GM12878 (cell line): ENCODE measurements around the gene MZB1.

Experiments used
- CUX1 ChIP-seq: IDR thresholded peaks from 2 replicates; pipeline ENCODE4 v1.6.1; 2012; ENCODE audit warnings: improper control_type of control experiment, low read depth, low read length; ENCODE audit not compliant: insufficient replicate concordance
- E2F4 ChIP-seq: IDR thresholded peaks from 2 replicates; pipeline ENCODE4 v1.6.1; 2012; ENCODE audit warnings: low read depth, low read length, improper control_type of control experiment
- FOXM1 ChIP-seq: IDR thresholded peaks from 2 replicates; pipeline ENCODE4 v1.6.1; 2012; ENCODE audit warnings: low read depth, mild to moderate bottlenecking, inconsistent platforms, low read length, moderate library complexity
- NFYB ChIP-seq: IDR thresholded peaks from 2 replicates; pipeline ENCODE4 v1.6.1; 2011; ENCODE audit warnings: low read depth, mild to moderate bottlenecking, low read length, improper control_type of control experiment, moderate library complexity; ENCODE audit not compliant: insufficient read depth
- POLR2A ChIP-seq: IDR thresholded peaks from 2 replicates; pipeline ENCODE4 v1.6.1; 2011; ENCODE audit warnings: low read depth, mild to moderate bottlenecking, low read length
- POLR2AphosphoS5 ChIP-seq: IDR thresholded peaks from 2 replicates; pipeline ENCODE4 v1.6.1; 2011; ENCODE audit warnings: mild to moderate bottlenecking, low read length, inconsistent platforms
- REST ChIP-seq: IDR thresholded peaks from 2 replicates; pipeline ENCODE4 v1.6.1; 2012; ENCODE audit warnings: mild to moderate bottlenecking, low read depth, low read length
- SREBF2 ChIP-seq: IDR thresholded peaks from 2 replicates; pipeline ENCODE4 v1.6.1; 2012; ENCODE audit warnings: mild to moderate bottlenecking, low read length
- TF ChIP-seq, protein P1 (sequence below): fragments of 450-650 bp; formaldehyde crosslinking; IDR thresholded peaks from 2 replicates; pipeline ENCODE4 v1.5.0; 2022; ENCODE audit warnings: mild to moderate bottlenecking, missing genetic modification characterization
- TF ChIP-seq, protein P2 (sequence below), 3 experiments: IDR thresholded peaks in 2 of 3; conservative IDR thresholded peaks in 1 of 3; 2 replicates each; pipeline ENCODE4 v1.5.1; 2011; ENCODE audit warnings: low read depth in 3 of 3, low read length in 3 of 3, mild to moderate bottlenecking in 3 of 3, control low read depth in 2 of 3, moderate library complexity in 2 of 3, inconsistent platforms in 1 of 3, mixed read lengths in 1 of 3; ENCODE audit not compliant: control insufficient read depth in 2 of 3, insufficient read depth in 1 of 3; ENCODE audit errors: extremely low read depth in 1 of 3

DNA sequence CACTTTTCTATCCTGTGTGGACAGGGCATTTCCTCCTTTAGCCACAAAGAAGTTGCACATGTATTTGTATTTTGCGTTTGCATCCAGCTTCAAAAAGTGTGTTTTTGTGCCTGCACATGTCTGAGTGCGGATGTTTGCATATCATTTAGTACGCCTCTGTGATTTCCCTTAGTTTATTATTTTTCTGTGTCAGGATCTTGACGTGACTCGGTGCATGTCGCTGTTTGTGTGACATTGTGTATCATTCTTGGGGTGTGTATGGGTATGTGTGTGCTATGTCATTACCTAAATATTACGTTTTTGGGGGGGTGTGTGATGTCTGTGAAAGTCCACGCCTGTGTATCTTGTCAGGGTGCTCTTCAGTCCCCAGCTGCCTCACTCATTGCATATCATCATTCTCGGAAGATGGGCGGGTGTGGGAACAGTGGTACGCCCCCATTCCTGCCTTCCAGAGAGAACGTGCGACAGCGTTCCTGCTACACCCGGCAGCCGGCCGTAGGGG is 48.5 kb downstream of the MZB1 start:
- TF ChIP-seq CUX1 (no peak), E2F4 (no peak), REST (no peak), POLR2AphosphoS5 (no peak), SREBF2 (no peak), POLR2A (no peak), NFYB (no peak), FOXM1 (no peak)
- TF ChIP-seq, protein P1, sequence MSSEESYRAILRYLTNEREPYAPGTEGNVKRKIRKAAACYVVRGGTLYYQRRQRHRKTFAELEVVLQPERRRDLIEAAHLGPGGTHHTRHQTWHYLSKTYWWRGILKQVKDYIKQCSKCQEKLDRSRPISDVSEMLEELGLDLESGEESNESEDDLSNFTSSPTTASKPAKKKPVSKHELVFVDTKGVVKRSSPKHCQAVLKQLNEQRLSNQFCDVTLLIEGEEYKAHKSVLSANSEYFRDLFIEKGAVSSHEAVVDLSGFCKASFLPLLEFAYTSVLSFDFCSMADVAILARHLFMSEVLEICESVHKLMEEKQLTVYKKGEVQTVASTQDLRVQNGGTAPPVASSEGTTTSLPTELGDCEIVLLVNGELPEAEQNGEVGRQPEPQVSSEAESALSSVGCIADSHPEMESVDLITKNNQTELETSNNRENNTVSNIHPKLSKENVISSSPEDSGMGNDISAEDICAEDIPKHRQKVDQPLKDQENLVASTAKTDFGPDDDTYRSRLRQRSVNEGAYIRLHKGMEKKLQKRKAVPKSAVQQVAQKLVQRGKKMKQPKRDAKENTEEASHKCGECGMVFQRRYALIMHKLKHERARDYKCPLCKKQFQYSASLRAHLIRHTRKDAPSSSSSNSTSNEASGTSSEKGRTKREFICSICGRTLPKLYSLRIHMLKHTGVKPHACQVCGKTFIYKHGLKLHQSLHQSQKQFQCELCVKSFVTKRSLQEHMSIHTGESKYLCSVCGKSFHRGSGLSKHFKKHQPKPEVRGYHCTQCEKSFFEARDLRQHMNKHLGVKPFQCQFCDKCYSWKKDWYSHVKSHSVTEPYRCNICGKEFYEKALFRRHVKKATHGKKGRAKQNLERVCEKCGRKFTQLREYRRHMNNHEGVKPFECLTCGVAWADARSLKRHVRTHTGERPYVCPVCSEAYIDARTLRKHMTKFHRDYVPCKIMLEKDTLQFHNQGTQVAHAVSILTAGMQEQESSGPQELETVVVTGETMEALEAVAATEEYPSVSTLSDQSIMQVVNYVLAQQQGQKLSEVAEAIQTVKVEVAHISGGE (CRISPR knock-in tag): no peak
- TF ChIP-seq, protein P2, sequence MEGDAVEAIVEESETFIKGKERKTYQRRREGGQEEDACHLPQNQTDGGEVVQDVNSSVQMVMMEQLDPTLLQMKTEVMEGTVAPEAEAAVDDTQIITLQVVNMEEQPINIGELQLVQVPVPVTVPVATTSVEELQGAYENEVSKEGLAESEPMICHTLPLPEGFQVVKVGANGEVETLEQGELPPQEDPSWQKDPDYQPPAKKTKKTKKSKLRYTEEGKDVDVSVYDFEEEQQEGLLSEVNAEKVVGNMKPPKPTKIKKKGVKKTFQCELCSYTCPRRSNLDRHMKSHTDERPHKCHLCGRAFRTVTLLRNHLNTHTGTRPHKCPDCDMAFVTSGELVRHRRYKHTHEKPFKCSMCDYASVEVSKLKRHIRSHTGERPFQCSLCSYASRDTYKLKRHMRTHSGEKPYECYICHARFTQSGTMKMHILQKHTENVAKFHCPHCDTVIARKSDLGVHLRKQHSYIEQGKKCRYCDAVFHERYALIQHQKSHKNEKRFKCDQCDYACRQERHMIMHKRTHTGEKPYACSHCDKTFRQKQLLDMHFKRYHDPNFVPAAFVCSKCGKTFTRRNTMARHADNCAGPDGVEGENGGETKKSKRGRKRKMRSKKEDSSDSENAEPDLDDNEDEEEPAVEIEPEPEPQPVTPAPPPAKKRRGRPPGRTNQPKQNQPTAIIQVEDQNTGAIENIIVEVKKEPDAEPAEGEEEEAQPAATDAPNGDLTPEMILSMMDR (IDR thresholded peaks at IDR 0.05 in 2 of 3, conservative IDR thresholded peaks at IDR 0.05 in 1 of 3; ENCODE audit: control insufficient read depth in 2 of 3, extremely low read depth in 1 of 3, insufficient read depth in 1 of 3, low read depth in 3 of 3, low read length in 3 of 3): no peak
